ENCODE results near the gene OTUD7B. TPM values are rescaled to one million over a fixed set of nuclear protein-coding genes. Genes with fewer than 3 reads are reported as not detected.
"Not testable (repeated sequence)": the region's sequence is repeated elsewhere in the genome, so short reads cannot be mapped to it uniquely, and the experiment has no call there.

The OTUD7B gene
- total RNA-seq, 1 donor from 2014 or later: 7.3 TPM

GRCh38 chr1:150002217-150002616 lies 8.3 kb downstream of the OTUD7B start:
- DNase-seq: no peak

GRCh38 chr1:150001415-150001814 lies 9.1 kb downstream of the OTUD7B start:
- DNase-seq: no peak

GRCh38 chr1:149997585-149998262 lies 12.8 kb downstream of the OTUD7B start:
- DNase-seq: no peak

GRCh38 chr1:149995927-149996326 lies 14.6 kb downstream of the OTUD7B start:
- no peak for DNase-seq

- DNase-seq: no peak
These were observed 16.8 kb downstream of the OTUD7B start for GRCh38 chr1:149993764-149994163.

DNA sequence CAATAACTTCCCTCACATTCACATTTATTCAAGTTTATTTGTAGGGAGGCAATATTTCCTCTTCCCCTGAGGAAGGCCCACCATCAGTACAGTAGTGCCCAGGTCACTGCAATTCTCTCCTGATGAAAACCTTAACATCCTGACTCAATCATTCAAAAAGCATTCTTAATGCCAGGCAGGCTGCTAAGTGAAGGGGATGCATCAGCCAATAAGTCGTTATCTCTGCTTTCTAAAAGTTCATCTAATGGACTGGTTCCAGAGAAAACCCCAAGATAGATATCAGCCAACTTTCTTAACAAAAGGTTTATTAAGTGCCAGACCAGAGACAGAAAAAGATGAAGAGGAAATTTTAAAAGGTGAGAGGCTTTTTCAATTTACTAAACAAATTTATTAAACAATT lies 17.3 kb downstream of the OTUD7B start:
- DNase-seq: no peak

GRCh38 chr1:149987297-149987595 lies 23.3 kb downstream of the OTUD7B start:
- DNase-seq: no peak

DNA sequence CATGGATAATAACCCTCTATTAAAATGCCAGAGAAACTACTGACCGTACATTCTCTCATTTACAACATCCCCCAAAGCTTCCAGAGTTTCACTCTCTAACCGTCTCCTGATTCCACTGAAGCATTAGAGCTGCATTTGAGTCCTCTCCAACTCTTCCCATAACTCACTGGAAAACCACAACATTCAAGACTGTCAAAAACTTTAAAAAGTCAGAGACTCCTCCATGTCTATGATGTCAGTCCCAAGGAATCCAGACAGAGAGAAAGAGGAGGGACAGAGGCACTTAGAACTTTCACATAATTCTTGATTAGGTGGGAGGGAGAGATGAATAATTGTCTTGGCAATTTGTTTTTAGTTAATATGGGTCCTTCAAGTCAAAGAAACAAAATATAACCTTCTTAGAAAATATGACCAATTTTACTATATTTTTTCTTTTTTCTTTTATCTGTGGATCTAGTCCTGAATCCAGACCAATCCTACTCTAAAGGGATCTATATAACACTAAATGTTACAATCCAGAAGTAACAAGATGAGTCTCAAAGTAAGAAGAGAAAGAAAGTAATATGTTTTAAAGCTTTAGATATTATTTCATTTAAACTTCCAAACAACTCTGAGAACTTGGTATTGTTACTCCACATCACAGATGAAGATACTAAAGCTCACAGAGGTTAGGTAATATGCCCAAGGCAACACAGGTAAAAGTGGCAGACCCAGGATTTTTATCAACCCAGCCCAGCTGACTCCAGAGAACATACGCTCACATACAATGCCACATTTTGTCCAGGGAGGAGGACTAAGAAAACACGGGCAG lies 23.8 kb downstream of the OTUD7B start:
- no peak for DNase-seq

DNA sequence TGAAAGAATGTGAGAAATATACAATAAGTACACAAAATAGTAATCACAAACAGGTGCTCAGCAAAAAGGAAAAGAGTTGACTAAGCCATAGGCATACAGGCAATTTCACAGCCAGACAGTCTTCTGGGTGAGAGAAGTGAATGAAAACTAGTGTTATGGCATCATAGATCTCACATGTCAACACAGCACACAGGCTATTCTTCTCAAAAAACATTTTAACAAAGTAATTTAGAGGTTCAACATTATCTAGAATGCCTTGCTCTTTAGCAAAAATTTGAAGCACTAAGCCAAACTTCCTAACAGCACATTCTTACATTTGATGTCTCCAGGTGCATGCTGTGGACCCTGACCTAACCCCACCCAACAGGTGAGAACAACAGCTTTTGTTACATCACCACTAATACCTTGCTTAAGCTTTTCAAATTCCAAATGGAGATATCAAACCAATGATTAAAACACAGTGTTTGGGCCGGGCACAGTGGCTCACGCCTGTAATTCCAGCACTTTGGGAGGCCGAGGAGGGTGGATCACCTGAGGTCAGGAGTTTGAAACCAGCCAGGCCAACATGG lies 30.5 kb downstream of the OTUD7B start:
- DNase-seq: no peak

- DNase-seq: no peak
These were observed 31.1 kb downstream of the OTUD7B start for GRCh38 chr1:149979245-149979971.

DNA sequence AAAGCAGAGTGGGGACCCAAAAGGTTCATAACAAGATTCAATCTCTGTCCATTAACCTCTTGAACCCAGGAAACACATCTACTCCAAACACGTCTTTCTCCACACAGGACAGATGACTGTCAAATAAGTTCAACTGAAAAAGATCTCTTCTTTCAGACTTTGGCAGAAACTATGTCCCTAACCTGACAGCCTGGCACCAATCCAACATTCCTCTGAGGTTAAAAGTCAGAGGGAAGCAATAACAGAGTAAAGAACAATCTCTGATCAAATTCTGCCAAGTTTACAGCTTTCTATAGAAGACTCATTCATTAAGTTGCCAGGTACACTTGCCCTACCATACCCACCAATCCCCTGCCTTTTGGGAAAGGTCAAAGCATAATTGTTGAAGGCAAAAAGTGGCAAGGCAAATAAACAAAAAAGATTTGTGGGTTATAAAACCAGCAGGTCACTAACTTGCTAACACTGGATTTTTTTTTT lies 31.9 kb downstream of the OTUD7B start:
- DNase-seq: no peak

DNA sequence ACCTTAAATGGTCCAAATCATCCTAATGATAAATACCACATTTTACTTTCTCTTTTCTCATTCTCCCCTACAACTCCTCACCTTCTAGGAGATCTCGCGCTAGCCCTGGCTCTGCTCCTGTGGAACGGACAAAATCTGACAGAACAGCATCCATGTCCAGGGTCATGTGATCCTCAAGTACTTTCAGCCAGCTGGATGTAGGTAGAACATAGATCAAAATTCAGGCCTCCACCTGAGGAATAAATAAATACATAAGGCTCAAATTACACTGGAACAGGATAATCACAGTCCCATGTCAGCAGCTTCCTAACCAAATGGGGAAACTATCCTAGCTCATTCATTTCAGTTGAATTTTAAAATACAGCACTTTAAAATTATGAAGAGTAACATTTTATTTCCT lies 33.2 kb downstream of the OTUD7B start:
- DNase-seq: no peak

DNA sequence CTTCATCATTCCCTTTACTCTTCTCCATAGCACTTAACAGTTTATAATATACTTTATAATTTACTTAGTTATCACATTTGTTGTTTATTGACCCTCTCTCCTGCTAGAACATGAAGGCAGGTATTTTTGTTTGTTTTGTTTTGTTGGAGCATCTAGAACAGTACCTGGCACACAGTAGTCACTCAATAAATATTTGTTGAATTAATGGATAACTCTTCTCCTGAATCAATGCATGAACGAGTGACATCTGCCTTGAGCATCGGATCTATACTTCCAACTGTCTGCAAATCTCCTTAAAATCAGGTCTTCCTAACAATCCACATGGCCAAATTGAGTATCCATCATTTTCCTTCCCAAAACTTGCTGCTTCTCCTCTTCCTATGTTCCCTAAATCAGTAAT lies 38.0 kb downstream of the OTUD7B start:
- DNase-seq: no peak

- no peak for DNase-seq
These were observed 42.9 kb downstream of the OTUD7B start for GRCh38 chr1:149967646-149968045.

GRCh38 chr1:149967041-149967440 lies 43.5 kb downstream of the OTUD7B start:
- DNase-seq: no peak

- DNase-seq: no peak
These were observed 44.1 kb downstream of the OTUD7B start for GRCh38 chr1:149966405-149966804.

- DNase-seq: no peak
These were observed 45.1 kb downstream of the OTUD7B start for GRCh38 chr1:149965440-149965839.

DNA sequence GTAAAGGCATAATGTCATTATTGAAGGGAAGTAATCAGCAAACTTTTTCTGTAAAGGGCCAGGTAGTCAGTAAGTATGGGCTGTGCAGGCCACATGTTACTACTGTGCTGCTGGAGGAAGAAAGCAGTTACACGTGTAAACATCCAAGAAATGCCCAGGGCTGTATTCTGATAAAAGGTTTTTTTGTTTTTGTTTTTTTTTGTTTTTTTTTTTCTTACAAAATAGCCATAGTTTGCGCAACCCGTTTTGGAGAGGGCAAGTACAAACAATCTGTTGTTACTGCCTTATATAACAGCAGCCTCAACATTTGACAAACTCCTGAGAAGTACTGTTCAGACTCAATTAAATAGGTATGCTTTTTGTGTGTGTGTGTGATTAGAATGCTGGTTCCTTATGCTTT lies 47.2 kb downstream of the OTUD7B start:
- DNase-seq: no peak

GRCh38 chr1:149962736-149963135 lies 47.8 kb downstream of the OTUD7B start:
- no peak for DNase-seq

DNA sequence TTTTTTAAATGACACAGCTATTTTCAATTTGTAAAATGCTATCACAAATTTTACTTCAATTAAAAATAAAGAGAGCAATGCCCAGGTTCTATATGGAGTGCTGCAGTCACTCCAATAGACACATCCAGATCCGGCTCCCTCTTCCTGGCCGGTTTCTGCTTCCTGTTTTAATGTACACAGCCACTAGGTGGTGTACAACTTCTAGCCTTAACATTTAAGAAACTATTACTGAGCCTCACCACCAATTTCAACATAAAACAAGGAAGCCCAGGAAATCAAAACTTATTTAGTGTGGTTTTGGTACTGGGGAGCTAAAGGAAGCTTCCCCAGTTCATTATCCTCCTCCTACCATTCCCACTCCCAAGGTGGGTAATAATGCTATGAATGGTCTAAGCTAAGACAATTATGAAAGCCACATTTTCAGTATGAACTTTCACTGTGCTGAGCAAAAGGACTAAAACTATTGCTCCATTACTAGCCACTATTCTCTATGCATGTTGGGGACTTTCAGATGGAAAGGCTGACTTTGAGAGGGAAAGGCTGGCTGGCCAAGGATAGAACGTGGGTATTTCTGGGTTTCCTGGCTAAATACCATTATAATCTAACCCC lies 48.4 kb downstream of the OTUD7B start:
- DNase-seq: no peak

DNA sequence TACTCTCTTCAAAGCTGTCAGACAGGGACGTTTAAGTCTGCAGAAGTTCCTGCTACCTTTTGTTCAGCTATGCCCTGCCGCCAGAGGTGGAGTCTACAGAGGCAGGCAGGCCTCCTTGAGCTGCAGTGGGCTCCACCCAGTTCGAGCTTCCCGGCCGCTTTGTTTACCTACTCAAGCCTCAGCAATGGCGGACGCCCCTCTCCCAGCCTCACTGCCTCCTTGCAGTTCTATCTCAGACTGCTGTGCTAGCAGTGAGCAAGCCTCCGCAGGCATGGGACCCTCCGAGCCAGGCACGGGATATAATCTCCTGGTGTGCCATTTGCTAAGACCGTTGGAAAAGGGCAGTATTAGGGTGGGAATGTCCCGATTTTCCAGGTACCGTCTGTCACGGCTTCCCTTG lies 53.0 kb downstream of the OTUD7B start:
- not testable (repeated sequence) for DNase-seq

GRCh38 chr1:149949911-149950310 lies 60.6 kb downstream of the OTUD7B start:
- no peak for DNase-seq

DNA sequence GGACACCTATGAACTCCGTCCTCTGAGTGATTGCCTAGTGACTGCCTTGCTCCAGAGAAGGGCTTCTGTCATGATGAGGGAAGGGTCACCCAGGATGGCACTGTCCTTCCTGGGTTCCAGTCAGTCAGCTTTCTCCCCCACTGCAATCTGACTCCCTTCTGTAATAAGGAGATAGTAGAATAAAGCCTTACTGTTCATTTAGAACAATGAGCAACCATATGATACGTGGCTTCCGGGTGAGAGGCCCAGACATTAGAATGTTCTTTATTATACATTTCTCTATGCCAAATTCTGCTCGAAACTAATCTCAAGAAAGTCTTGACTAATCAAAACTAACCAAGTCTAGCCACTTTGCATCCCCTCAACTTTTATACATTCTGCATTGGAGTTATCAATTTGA lies 65.3 kb downstream of the OTUD7B start:
- DNase-seq: no peak
